LoVo (cell line): ENCODE results near the gene CACNA2D3.
"Not testable (repeated sequence)": the region's sequence is repeated elsewhere in the genome, so short reads cannot be mapped to it uniquely, and the experiment has no call there.

ENCODE experiments used
- DNase-seq: peaks from one replicate; pipeline ENCODE4 v3.0.0-alpha.2; 2016; ENCODE audit warnings: low spot score

Gene CACNA2D3

GRCh38 chr3:54966979-54967378 lies 844.6 kb downstream of the CACNA2D3 start:
- no peak for DNase-seq

GRCh38 chr3:54967731-54968161 lies 845.4 kb downstream of the CACNA2D3 start:
- no peak for DNase-seq

- no peak for DNase-seq
Measured at GRCh38 chr3:54968546-54969172, 846.3 kb downstream of the CACNA2D3 start.

GRCh38 chr3:54969652-54970051 lies 847.3 kb downstream of the CACNA2D3 start:
- DNase-seq, result no peak

- no peak for DNase-seq
Measured at GRCh38 chr3:54970895-54971294, 848.5 kb downstream of the CACNA2D3 start.

GRCh38 chr3:54977439-54977838 lies 855.1 kb downstream of the CACNA2D3 start:
- no peak for DNase-seq

GRCh38 chr3:54977946-54978345 lies 855.6 kb downstream of the CACNA2D3 start:
- not testable (repeated sequence) for DNase-seq

GRCh38 chr3:54982807-54983206 lies 860.5 kb downstream of the CACNA2D3 start:
- DNase-seq, result no peak

- no peak for DNase-seq
Measured at GRCh38 chr3:54983266-54984099, 861.1 kb downstream of the CACNA2D3 start.

GRCh38 chr3:54985856-54986255 lies 863.5 kb downstream of the CACNA2D3 start:
- DNase-seq, result no peak

GRCh38 chr3:54986294-54986693 lies 863.9 kb downstream of the CACNA2D3 start:
- no peak for DNase-seq

- no peak for DNase-seq
Measured at GRCh38 chr3:54987719-54988118, 865.4 kb downstream of the CACNA2D3 start.

GRCh38 chr3:54988302-54988837 lies 866.0 kb downstream of the CACNA2D3 start:
- no peak for DNase-seq

- DNase-seq, result no peak
Measured at GRCh38 chr3:54988838-54989630, 866.7 kb downstream of the CACNA2D3 start.

GRCh38 chr3:54994111-54994513 lies 871.8 kb downstream of the CACNA2D3 start:
- no peak for DNase-seq

- DNase-seq, result no peak
Measured at GRCh38 chr3:54999159-54999558, 876.8 kb downstream of the CACNA2D3 start.

GRCh38 chr3:54999811-55000210 lies 877.5 kb downstream of the CACNA2D3 start:
- DNase-seq, result no peak

GRCh38 chr3:55000546-55000945 lies 878.2 kb downstream of the CACNA2D3 start:
- no peak for DNase-seq

- DNase-seq, result no peak
Measured at GRCh38 chr3:55000953-55001352, 878.6 kb downstream of the CACNA2D3 start.

GRCh38 chr3:55002416-55002930 lies 880.1 kb downstream of the CACNA2D3 start:
- no peak for DNase-seq

- DNase-seq, result no peak
Measured at GRCh38 chr3:55006244-55006676, 883.9 kb downstream of the CACNA2D3 start.

- DNase-seq, result no peak
Measured at GRCh38 chr3:55007971-55008370, 885.6 kb downstream of the CACNA2D3 start.
